Tibial artery (tissue), 4 donors: ENCODE measurements around the gene RIPK3.

Source experiments
- DNase-seq, 2 donors: peaks; one replicate each; pipeline ENCODE4 v3.0.0-alpha.2; 2019
- H3K27ac ChIP-seq, 2 donors: fragments of 200-600 bp; sonication (generic) in 1 of 2; 1 replicate in 1 of 2; 2 replicates in 1 of 2; pipeline ENCODE4 v1.5.1; 2018 to 2019; ENCODE audit warnings: mild to moderate bottlenecking in 1 of 2
- H3K27me3 ChIP-seq, 2 donors: fragments of 200-600 bp; sonication (generic) in 1 of 2; one replicate each; pipeline versions ENCODE4 v1.5.1 to v1.6.0; 2016 to 2019
- H3K36me3 ChIP-seq, 3 donors: fragments of 200-600 bp; sonication (generic) in 2 of 3; one replicate each; pipeline ENCODE4 v1.5.1; 2016 to 2019; ENCODE audit warnings: mild to moderate bottlenecking in 2 of 3
- H3K4me1 ChIP-seq, 4 donors: fragments of 200-600 bp; sonication (generic) in 2 of 4; 1 replicate in 3 of 4; 2 replicates in 1 of 4; pipeline ENCODE4 v1.5.1; 2016 to 2019
- H3K4me3 ChIP-seq, 2 donors: fragments of 200-600 bp; sonication (generic) in 1 of 2; 1 replicate in 1 of 2; 2 replicates in 1 of 2; pipeline ENCODE4 v1.5.1; 2018 to 2019; ENCODE audit warnings: mild to moderate bottlenecking in 2 of 2
- H3K9me3 ChIP-seq, 3 donors: fragments of 200-600 bp; sonication (generic) in 1 of 3; one replicate each; pipeline ENCODE4 v1.5.1; 2016 to 2019
- CTCF ChIP-seq, 2 experiments: fragments of 200-600 bp in 1 of 2; fragments of 450-650 bp in 1 of 2; IDR thresholded peaks; one replicate each; pipeline ENCODE4 v1.5.1; 2017 to 2019; ENCODE audit warnings: antibody characterized with exemption in 2 of 2, mild to moderate bottlenecking in 1 of 2, moderate library complexity in 1 of 2
- intact Hi-C: fragments of 100-400 bp; cut with DNase I; formaldehyde crosslinking; loops from one replicate; pipeline ENCODE4 v1.15.0; 2023; ENCODE audit warnings: low total_unique reads

RIPK3 gene

GRCh38 chr14:24316597-24316950, 23.2 kb downstream of the RIPK3 start:
- no peak overlapping the region for H3K27ac ChIP-seq
- peaks cover 0 to 51% of the 10 kb centered on the region in 2 donors for H3K27me3 ChIP-seq
- intact Hi-C loops, result no loop called here
- H3K4me1 ChIP-seq, result peaks cover 0 to 13% (median 8%) of the 10 kb centered on the region in 4 donors
- no peaks in the 10 kb centered on the region for H3K36me3 ChIP-seq
- H3K4me3 ChIP-seq, result no peak overlapping the region
- no peaks in the 10 kb centered on the region for H3K9me3 ChIP-seq
- no peak for TF ChIP-seq CTCF (IDR thresholded peaks at IDR 0.05)
- DNase-seq, result no peak

GRCh38 chr14:24315807-24316596, 23.8 kb downstream of the RIPK3 start:
- intact Hi-C loops, result no loop called here
- no peak for DNase-seq
- Histone ChIP-seq H3K27ac (no peak overlapping the region), H3K27me3 (peaks cover 0 to 51% of the 10 kb centered on the region in 2 donors), H3K9me3 (no peaks in the 10 kb centered on the region), H3K36me3 (no peaks in the 10 kb centered on the region), H3K4me3 (no peak overlapping the region), H3K4me1 (peaks cover 0 to 19% (median 11%) of the 10 kb centered on the region in 4 donors)
- no peak for TF ChIP-seq CTCF (IDR thresholded peaks at IDR 0.05)

- intact Hi-C loops, result no loop called here
- Histone ChIP-seq H3K27ac (no peak overlapping the region), H3K9me3 (no peaks in the 10 kb centered on the region), H3K36me3 (no peaks in the 10 kb centered on the region), H3K4me3 (no peak overlapping the region), H3K27me3 (peaks cover 0 to 49% of the 10 kb centered on the region in 2 donors), H3K4me1 (peaks cover 0 to 24% (median 15%) of the 10 kb centered on the region in 4 donors)
- no peak for DNase-seq
- no peak for TF ChIP-seq CTCF (IDR thresholded peaks at IDR 0.05)
Observed at GRCh38 chr14:24315243-24315806, 24.5 kb downstream of the RIPK3 start.

- Histone ChIP-seq H3K9me3 (no peaks in the 10 kb centered on the region), H3K4me3 (no peak overlapping the region), H3K4me1 (peaks cover 0 to 31% (median 22%) of the 10 kb centered on the region in 4 donors), H3K27me3 (peaks cover 0 to 43% of the 10 kb centered on the region in 2 donors), H3K27ac (no peak overlapping the region), H3K36me3 (no peaks in the 10 kb centered on the region)
- intact Hi-C loops, result no loop called here
- TF ChIP-seq CTCF (IDR thresholded peaks at IDR 0.05), result no peak
- no peak for DNase-seq
Observed at GRCh38 chr14:24314377-24315193, 25.2 kb downstream of the RIPK3 start.

GRCh38 chr14:24313913-24314312, 25.9 kb downstream of the RIPK3 start:
- Histone ChIP-seq H3K27me3 (peaks cover 0 to 37% of the 10 kb centered on the region in 2 donors), H3K27ac (no peak overlapping the region), H3K4me3 (no peak overlapping the region), H3K4me1 (peaks cover 0 to 37% (median 23%) of the 10 kb centered on the region in 4 donors), H3K36me3 (no peaks in the 10 kb centered on the region), H3K9me3 (no peaks in the 10 kb centered on the region)
- intact Hi-C loops, result no loop called here
- DNase-seq, result no peak
- TF ChIP-seq CTCF (IDR thresholded peaks at IDR 0.05), result no peak
